NCI-H2196 treated with DMSO at 0.1 percent for 48 hours (cell line): ENCODE results near the gene PRSS8.
"Not testable (repeated sequence)": the region's sequence is repeated elsewhere in the genome, so short reads cannot be mapped to it uniquely, and the experiment has no call there.

Experiments
- DNase-seq: peaks from one replicate; lab custom pipeline; 2025; ENCODE audit not compliant: unreplicated experiment; lab: John Stamatoyannopoulos, UW

PRSS8 gene

DNA sequence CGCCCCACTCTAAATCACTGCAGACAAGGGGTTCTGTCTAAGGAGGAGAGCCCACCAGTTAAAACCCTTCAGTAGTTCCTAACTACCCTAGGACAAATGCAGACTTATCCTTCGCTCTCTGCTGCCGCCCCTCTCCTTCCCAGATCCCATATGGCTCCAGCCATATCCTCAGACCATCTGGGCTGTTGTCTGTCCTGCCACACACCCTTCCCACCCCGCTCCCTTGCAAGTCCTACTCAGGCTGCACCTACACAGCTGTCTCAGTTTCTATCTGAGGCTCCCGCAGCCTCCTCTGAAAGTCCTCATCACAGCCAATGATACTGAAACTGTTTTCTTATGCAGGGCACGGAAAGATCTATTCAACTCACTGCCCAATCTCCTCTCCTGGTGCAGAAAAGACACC is 28.1 kb downstream of the PRSS8 start:
- DNase-seq: no peak

DNA sequence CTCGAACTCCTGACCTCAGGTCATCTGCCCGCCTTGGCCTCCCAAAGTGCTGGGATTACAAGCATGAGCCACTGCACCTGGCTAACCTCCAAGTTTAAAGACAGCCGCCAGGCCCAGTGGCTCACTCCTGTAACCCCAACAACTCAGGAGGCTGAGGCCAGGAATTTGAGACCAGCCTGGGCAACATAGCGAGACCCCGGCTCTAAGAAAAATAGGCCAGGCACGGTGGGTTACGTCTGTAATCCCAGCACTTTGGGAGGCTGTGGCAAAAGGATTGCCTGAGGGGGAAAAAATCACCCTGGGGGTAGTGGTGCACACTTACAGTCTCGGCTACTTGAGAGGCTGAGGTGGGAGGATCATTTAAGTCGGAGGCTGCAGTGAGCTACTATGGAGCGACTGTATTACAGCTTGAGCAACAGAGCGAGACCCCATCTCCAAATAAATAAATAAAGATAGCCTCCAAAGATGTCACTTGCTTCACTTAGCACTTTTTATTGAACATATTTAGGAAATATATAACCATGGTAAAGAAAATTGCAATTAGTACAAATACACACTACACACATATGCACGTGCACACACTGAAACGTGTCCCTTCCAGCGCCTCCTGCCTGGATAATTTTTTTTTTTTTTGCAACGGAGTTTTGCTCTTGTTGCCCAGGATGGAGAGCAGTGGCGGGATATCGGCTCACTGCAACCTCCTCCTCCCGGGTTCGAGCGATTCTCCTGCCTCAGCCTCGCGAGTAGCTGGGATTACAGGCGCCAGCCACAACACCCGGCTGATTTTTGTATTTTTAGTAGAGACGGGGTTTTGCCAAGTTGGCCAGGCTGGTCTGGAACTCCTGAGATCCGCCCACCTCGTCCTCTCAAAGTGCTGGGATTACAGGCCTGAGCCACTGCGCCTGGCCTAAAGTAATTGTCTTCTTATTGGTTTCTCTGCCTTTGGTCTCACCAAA is 28.7 kb downstream of the PRSS8 start:
- no peak for DNase-seq

DNA sequence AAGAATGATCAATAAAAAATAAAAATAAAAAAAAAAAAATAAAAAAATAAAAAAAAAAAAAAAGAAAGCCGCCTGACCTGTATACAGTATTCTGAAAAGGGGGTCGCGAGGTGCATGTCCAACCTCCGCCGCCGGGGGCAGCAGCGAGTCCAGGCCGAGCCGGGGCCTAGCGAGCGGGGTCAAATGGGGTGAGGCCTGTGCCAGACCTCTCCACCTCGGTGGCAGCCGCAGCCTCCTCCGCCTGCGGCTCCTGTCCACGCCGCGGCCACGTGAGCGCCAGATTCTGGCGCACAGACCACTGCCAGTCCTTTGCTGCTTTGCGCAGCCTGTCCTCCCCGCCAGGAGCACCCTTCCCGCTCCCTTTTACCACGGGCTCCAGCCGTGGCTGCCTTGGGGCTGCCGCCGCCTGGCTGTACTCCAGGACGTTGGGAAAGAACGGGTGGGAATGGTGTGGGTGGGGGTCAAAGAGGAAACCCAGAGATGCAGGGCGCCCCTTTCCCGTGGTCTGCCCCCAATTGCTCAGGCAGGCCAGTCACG is 29.8 kb downstream of the PRSS8 start:
- peak; percentile 66 for DNase-seq

DNA sequence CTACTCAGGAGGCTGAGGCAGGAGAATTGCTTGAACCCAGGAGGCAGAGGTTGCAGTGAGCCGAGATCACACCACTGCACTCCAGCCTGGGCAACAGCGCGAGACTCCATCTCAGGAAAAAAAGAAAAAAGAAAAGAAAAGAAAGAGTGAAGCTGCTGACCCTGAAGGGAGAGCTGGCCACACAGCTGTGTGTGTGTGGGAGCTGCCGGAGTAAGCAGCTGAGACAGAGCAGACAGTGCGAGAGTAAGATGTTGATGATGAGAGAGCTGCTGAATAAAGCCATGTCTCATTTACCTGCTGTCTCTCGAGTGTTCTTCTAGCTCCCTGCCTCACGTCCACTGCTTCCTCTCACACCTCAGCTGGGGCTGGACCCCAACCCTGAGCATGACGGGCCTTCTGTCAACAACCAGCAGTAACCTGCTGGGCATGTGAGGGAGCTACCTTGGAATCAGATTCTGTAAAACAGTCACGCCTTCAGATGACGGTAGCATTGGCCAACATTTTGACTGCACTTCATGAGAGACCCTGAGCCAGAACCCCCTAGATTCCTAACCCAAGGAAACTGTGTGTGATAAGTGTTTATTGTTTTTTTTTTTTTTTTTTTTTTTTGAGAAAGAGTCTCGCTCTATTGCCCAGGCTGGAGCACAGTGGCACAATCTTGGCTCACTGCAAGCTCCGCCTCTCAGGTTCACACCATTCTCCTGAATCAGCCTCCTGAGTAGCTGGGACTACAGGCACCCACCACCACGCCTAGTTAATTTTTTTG is 34.5 kb downstream of the PRSS8 start:
- not testable (repeated sequence) for DNase-seq

DNA sequence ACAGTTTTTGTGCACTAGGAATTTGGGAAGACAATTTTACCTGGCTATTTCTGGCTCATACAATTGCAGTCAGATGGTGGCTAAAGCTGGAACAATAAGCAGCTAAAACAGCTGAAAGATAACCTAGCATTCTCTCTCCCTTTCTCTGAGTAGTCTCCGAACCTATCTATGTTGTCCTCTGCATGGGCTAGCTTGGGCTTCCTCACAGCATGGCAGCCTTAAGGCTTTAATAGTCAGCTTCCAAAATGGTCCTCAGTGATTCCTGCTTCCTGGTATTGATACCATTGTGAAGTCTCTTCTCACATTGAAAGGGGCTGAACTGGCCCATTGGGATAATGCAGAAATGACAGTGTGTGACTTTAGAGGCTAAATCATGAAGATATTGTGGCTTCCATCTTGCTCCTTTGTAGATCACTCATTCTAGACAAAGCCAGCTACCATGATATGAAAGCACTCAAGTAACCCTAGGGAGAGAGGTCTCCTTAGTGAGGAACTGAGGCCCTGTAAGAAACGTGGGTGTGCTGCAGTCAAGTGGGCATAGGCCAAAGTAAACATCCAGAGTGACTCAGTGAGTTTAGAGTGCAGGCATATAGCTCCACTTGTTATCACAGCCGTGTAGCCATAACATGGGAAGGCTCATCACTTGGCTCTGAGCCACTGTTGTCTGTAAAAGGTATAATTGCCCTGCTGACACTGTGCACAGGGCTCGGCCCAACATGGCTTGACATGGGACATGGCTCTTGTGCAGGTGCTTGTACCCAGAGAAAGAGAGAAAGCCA is 35.5 kb downstream of the PRSS8 start:
- DNase-seq: no peak

DNA sequence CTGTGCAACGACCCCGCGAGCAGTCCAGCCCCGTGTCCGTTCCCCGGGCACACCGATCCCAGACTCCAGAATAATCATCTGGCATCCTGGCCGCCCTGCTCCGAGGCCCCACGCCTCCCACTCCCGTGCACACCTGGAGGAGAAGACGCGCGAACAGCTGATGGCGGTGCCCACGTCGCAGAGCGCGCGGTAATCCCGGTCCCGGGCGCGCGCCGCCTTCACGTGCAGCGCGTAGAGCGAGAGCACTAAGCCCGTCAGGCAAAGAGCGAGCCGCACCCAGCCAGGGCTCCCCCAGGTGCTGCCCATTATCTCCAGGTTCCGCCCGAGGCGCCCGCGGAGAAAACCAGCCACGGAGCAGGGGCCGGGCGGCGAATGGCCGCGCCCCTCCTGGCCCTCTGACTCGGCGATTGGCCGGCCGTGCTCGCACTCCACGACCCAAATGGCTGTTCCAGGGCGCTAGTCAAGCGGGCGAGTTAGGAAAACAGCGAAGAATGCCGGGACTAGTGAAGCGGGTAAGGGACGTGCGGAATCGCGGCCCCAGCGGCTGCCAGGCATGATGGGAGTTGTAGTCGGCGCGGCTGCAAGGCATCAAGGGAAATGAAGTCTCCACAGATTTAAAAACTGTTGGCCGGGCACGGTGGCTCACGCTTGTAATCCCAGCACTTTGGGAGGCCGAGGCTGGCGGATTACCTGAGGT is 41.0 kb downstream of the PRSS8 start, which contains the start of gene VKORC1:
Gene VKORC1 (minus strand): TSS at position 374 of the 697 bp plus-strand sequence. CDS start 68 bp downstream, at position 306.
- peak; percentile 93 for DNase-seq

DNA sequence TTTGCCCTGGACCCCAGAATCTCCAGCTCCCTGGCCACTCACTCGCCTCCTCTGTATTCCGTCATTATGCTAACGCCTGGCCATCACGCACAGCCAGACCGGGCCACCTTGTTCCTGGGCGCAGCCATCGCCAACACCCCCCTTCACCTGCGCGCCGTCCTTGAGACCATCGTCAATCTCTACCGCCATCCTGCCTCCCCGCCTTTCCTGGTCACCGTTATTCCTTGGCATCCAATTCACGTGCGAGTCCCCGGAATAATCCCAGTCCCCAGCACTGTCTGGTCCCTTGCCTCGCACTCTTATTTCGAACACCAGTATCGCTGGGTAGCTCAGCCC is 41.5 kb downstream of the PRSS8 start:
- DNase-seq: no peak

DNA sequence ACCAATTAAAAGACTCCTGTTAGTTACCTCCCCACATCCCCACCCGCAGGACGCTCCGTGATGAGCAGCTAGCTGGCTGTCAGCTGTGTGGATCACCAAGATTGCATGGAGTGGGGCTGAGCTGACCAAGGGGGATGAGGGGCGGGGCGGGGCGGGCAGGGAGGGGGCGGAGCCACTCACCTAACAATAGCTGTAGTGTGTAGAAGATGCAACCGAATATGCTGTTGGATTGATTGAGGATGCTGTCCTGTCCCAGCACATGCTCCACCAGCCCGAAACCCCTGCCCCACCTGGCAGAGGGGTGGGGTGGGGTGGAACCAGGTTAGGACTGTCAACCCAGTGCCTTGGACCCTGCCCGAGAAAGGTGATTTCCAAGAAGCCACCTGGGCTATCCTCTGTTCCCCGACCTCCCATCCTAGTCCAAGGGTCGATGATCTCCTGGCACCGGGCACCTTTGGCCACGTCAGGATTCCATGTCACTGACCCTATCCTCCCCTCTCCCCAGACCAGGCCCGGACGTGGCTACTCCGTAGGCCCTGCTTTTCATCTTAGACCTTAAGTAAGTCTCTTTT is 42.3 kb downstream of the PRSS8 start:
- DNase-seq: peak; percentile 31

DNA sequence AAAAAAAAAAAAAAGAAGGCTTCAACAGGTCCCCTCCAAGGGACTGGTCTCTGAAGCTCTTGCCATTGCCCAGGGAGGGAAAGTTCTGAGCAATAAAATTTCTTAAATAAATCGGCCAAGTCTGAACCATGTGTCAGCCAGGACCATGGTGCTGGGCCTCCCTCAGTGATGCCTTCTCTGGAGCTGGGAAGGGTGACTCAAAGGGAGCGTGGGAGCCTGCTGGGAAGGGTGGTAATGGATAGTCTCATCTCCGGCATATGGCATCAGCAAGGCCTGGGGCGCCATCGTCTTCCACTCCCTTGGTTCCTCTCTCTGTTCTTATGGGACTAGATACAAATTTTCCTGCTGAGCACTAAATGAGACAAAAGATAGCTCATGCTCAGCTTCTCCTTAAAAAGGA is 43.2 kb downstream of the PRSS8 start:
- DNase-seq: no peak

DNA sequence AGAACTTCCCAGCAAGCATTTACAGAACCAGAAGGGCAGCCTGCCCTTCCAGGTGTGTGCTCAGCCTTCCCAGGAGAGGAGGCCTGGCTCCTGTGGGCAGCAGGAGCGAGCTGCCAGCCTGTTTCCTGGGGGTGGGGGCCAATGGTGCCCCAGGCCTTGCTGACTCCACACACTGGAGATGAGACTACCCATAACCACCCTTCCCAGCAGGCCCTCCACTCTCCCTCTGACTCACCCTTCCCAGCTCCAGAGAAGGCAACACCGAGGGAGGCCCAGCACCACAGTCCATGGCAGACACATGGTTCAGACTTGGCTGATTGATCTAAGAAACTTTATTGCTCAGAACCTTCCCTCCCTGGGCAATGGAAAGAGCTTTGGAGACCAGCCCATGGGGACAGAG is 45.0 kb downstream of the PRSS8 start:
- DNase-seq: no peak

DNA sequence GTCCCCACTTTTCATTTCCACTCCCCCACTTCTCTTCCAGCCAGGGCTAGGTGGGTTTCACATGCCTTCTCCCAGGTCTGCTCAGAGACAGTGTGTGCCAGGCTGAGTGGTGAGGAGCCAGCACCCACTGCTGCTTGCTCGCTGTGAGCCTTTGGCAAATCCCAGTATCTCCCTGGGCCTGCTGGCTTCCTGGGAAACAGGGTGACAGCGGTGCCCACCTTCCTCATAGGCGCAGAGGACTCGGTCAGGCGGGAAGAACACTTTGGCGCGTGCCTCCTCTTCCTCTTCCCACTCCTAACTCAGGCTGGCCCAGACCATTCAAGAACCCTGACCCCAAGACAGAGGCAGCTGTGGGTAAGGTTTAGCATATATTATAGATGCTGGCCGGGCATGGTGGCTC is 46.3 kb downstream of the PRSS8 start:
- no peak for DNase-seq

DNA sequence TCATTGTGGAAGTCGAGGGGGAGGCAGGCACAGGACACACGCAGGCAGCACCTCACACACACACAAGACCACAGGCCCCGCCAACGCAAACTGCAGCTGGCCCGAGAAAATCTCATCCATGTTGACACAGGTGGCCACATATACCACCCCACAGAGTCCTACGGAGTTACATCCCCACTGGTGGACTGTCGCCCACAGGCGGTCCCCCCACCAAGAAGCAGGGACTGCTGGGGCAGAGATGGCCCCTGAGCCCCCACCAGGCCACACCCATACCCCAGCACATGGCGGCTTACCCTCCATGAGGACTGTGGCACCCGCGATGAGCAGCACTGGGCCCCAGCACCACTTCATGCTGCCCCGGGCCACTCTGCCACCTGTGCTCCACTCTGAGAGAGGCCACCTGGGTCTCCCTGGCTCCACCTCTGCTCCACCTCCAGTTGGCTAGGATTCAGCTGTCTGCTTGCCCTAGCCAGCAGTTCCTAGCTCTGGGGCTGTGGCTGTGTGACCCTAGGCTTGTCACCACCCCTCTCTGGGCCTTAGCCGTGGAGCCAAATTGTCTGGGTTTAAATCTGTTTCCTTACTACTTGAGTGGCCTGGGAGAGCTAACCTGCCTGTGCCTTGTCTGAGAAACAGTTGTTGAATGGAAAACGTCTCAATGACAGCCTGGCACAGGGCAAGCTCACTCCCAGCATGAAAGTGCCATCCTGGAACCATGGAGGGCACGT is 46.9 kb downstream of the PRSS8 start, which contains the start of gene PRSS53:
Gene PRSS53 (minus strand): TSS at position 485 of the 725 bp plus-strand sequence. CDS start 134 bp downstream, at position 351.
- DNase-seq: no peak

DNA sequence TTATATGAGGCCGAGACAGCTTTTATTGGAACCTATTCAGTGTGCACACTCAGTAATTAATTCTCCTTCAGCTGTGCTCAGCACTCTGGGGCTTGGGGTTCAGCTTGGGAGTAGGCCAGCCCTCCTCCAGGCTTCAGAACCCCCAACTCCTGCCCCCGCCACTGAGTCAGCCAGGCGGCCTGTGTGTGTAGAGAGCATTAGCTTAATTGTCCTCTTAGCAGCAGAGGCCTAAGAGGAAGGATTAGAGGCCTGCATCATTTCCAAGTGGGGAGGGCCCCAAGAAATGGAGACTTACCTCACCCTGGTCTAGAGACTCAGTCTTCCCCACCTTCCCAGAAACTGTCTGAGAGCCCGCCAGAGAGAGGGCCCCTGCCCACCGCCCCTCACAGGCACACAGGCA is 47.6 kb downstream of the PRSS8 start:
- no peak for DNase-seq

DNA sequence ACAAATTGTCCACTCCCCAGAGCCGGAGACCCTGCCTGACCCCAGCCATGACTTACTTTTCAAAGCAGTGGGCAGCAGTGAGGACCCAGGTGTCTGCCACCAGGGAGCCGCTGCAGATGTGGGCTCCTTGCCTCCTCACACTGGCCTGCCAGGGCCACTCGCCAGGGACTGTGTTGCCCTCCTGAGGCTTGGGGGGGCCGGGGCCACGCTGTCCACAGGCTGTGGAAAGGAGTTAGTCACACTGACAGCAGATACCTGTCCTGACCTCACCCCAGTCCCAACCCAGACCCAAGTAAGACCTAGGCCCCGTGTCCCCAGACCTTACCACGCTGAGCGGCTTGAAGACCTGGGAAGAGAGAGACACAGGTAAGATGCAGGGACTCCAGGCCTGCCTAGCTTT is 48.0 kb downstream of the PRSS8 start:
- no peak for DNase-seq

DNA sequence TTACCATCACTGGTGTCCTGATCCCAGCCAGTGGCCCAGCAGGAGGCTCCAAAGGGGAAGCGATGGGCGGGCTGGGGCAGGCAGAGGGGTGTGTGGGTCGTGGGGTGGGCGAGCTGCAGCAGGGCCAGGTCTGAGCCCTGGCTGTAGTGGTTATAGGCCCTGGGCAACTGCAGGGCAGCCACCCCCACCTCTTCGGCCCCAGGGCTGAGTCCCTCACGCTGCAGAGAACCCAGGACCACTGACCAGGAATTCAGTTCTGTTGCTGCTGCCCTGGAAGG is 49.0 kb downstream of the PRSS8 start:
- DNase-seq: no peak

DNA sequence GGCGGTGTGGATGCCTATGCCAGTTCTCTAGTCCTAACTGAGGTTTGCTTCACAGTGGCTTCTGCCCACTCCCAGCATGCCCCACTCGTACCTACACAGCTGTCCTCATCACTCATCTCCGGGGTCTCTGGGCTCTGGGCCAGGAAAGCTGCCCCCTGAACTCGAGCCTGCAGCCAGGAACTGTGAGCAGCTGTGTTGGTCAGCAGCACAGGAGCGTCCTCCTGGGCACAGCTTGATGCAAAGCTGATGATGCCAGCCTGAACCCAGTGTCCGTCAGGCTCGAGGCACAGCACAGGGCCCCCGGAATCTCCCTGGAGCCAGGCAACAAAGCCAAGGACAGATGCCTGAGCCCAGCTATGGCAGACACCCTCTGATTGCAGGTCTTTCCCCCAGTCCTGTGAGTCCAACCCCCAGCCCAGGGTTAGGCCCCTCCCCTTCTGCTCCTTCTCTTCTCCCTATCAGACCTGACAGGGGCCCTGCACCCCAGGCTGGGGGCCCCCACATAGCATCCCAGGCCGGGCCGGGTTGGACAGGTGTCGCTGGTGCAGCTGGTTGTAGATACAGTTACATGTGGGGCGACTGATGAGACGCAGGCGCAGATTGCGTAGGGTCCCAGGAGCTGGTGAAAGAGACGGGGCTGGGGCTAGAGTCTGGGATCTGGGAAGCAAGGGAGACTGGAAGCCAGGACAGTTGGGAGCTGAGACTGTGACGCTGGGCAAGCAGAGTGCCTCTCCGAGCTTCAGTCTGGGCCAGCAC is 49.5 kb downstream of the PRSS8 start:
- DNase-seq: no peak

DNA sequence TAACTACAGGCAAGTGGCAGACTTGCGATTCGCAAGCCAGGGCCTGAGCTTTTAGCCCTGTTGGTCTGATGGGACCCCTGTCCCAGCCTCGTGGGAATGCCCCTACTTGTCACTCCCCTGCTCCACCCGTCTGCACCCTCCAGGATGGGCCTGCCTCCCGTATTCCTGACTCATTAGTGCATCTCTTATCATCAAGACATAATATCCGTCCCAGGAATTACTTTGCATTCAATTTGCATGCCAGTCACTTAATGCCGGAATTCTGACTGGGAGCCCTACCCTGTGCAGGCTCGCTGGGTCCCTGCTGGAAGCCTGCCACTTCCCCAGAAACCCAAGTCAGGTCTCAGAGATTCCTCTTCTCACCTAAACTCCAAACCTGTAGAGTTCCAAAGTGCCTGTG is 50.1 kb downstream of the PRSS8 start:
- DNase-seq: no peak

DNA sequence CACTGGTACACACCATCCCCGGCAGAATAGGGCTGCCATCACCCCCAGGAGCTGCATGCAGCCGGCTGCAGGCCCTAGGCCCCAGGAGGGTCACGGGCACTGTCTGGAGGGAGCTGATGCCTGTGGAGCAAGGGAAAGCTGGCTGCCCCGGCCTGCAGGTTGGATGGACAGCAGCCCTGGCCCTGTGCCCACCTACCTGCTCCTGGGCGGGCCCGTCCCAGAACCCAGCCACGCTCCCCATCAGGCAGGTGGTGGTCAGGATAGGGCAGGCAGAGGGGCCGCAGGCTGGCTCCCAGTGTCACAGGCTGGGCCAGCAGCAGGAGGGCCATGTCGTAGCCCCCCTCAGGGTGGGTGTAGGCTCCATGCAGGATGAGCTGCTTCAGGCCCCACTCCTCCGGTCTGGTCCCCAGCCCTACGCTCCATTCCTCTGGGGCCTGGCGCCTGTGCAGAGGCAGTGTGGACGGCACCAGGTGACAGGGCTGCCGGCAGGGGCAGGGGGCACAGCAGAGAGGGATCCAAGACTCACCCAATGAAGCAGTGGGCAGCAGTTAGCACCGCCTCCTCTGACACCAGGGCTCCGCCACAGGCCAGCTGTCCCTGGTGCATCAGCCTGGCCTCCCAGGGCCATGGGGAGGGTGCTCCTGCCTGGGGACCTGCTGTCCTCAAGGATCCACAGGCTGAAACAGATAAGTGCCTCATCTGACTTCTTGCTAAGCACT is 50.8 kb downstream of the PRSS8 start:
- DNase-seq: no peak
